GM18526 (cell line): ENCODE measurements around the gene B4GALT3.
A peak's percentile ranks its signal among the peaks of the same experiment; 100 is the strongest.

Experiments used
- POLR2A ChIP-seq: IDR thresholded peaks from 3 replicates; pipeline ENCODE4 v1.6.1; 2011; ENCODE audit not compliant: insufficient read length; ENCODE audit errors: extremely low read depth

Gene B4GALT3

GRCh38 chr1:161196521-161197451, 19.5 kb upstream of the B4GALT3 start:
- TF ChIP-seq POLR2A = no peak

- TF ChIP-seq POLR2A = no peak
Measured at GRCh38 chr1:161196111-161196510, 18.8 kb upstream of the B4GALT3 start.

GRCh38 chr1:161195171-161195570, 17.9 kb upstream of the B4GALT3 start:
- TF ChIP-seq POLR2A = no peak

GRCh38 chr1:161193561-161194235, 16.4 kb upstream of the B4GALT3 start:
- TF ChIP-seq POLR2A = no peak

GRCh38 chr1:161192476-161193465, 15.5 kb upstream of the B4GALT3 start:
- no peak for TF ChIP-seq POLR2A

- TF ChIP-seq POLR2A = no peak
Measured at GRCh38 chr1:161191971-161192370, 14.7 kb upstream of the B4GALT3 start.

GRCh38 chr1:161190962-161191521, 13.7 kb upstream of the B4GALT3 start:
- no peak for TF ChIP-seq POLR2A

- TF ChIP-seq POLR2A = no peak
Measured at GRCh38 chr1:161189036-161189435, 11.7 kb upstream of the B4GALT3 start.

GRCh38 chr1:161188381-161188780, 11.1 kb upstream of the B4GALT3 start:
- TF ChIP-seq POLR2A = no peak

- no peak for TF ChIP-seq POLR2A
Measured at GRCh38 chr1:161187311-161187710, 10.0 kb upstream of the B4GALT3 start.

- TF ChIP-seq POLR2A = peak; percentile 9
Measured at GRCh38 chr1:161185732-161186311, 8.5 kb upstream of the B4GALT3 start.

- no peak for TF ChIP-seq POLR2A
Measured at GRCh38 chr1:161185282-161185682, 8.0 kb upstream of the B4GALT3 start.

- no peak for TF ChIP-seq POLR2A
Measured at GRCh38 chr1:161182214-161182613, 4.9 kb upstream of the B4GALT3 start.

GRCh38 chr1:161180639-161181038, 3.3 kb upstream of the B4GALT3 start:
- TF ChIP-seq POLR2A = no peak
